Erythroblast (primary cell): Measurements from ENCODE around the gene DBP.

Experiments used
- GATA1 ChIP-seq: IDR thresholded peaks from 2 replicates; pipeline ENCODE4 v1.6.1; 2011; ENCODE audit warnings: low read depth, mild to moderate bottlenecking, control low read depth, low read length, moderate library complexity
- POLR2A ChIP-seq: IDR thresholded peaks from 2 replicates; pipeline ENCODE4 v1.6.1; 2011; ENCODE audit warnings: mild to moderate bottlenecking, low read length

DNA sequence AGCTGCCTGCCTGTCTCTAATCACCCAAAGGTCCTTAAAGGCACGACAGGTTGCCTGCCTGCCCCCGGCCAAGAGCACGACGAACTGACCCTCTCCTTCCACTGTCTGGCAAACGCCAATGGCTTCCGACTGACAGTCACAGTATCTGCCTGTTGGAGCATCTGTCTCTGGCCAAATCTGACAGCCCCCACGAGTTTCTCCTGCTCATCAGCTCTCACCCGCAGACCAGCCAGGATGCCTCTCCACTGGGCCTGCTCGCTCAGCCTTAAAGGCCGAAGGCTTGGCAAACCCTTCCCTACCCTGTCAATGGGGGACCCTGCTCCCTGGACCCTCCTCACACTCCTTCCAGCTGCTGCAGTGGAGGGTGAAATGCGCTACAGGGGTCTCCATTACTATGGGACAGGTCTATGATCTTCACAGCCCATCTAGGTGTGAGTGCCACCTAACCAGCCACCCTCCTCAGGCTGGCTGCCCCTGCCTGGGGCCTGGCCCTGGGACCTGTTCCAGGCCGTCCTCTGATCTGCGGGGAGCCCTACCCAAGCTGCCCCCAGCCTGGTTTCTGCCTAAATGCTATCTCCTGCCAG is 23.2 kb downstream of the DBP start:
- no peak for TF ChIP-seq POLR2A
- no peak for TF ChIP-seq GATA1
